Neural progenitor cell (in vitro differentiated cells): Measurements from ENCODE around the gene CD24.

Experiments used
- CTCF ChIP-seq: fragments of 200-600 bp; sonication (generic); IDR thresholded peaks from 2 replicates; pipeline ENCODE4 v1.5.1; 2017; ENCODE audit warnings: antibody characterized with exemption, mild to moderate bottlenecking
- EZH2 ChIP-seq: fragments of 200-600 bp; sonication (generic); IDR thresholded peaks from 2 replicates; pipeline ENCODE4 v1.6.1; 2017; ENCODE audit warnings: antibody characterized with exemption, mild to moderate bottlenecking, moderate library complexity
- EZH2phosphoT487 ChIP-seq: fragments of 200-600 bp; sonication (generic); IDR thresholded peaks from 2 replicates; pipeline ENCODE4 v1.6.1; 2017; ENCODE audit warnings: antibody characterized with exemption

GRCh38 chr6:106939208-106939607 lies 35.3 kb downstream of the CD24 start:
- TF ChIP-seq CTCF (no peak), EZH2 (no peak), EZH2phosphoT487 (no peak)
